ENCODE data around the gene CCDC142. TPM values are rescaled to one million over a fixed set of nuclear protein-coding genes. Genes with fewer than 3 reads are reported as not detected.

Gene CCDC142
- total and polyA plus RNA-seq, 9 of the 15 experiments (the other 6 are each of a cell fraction or from before 2014, with no cell fraction given) = 0.55 to 11.7 (median 7.2) TPM

GRCh38 chr2:74440378-74441169 lies 42.2 kb downstream of the CCDC142 start (continued):
- no peak for TF ChIP-seq DEAF1 (CRISPR knock-in tag; IDR thresholded peaks at IDR 0.05)
- peak; percentile 92 for TF ChIP-seq TFAP4 (CRISPR knock-in tag; IDR thresholded peaks at IDR 0.05; ENCODE audit: borderline replicate concordance)
- no peak for TF ChIP-seq ZC3H8 (IDR thresholded peaks at IDR 0.05)
- TF ChIP-seq ZNF224 (CRISPR knock-in tag; IDR thresholded peaks at IDR 0.05) = no peak
- TF ChIP-seq ZFX (CRISPR knock-in tag; IDR thresholded peaks at IDR 0.05) = peak; percentile 93
- no peak for TF ChIP-seq SRSF9 (IDR thresholded peaks at IDR 0.05; ENCODE audit: borderline replicate concordance, low read depth, low read length)
- no peak for TF ChIP-seq PRPF4 (IDR thresholded peaks at IDR 0.05; ENCODE audit: insufficient read depth, low read depth, low read length, poor library complexity, severe bottlenecking)
- TF ChIP-seq KAT2B (IDR thresholded peaks at IDR 0.05; ENCODE audit: low read depth, low read length) = no peak
- no peak for TF ChIP-seq ZNF263 (CRISPR knock-in tag; IDR thresholded peaks at IDR 0.05; ENCODE audit: borderline replicate concordance)
- no peak for TF ChIP-seq KLF6 (CRISPR knock-in tag; IDR thresholded peaks at IDR 0.05; ENCODE audit: borderline replicate concordance)
- TF ChIP-seq ZKSCAN3 (CRISPR knock-in tag; IDR thresholded peaks at IDR 0.05) = no peak
- no peak for TF ChIP-seq ZNF143 (CRISPR knock-in tag; IDR thresholded peaks at IDR 0.05)
- TF ChIP-seq KLF13 (tag; IDR thresholded peaks at IDR 0.05; ENCODE audit: borderline replicate concordance, low read depth) = no peak
- TF ChIP-seq HDAC3 (IDR thresholded peaks at IDR 0.05; ENCODE audit: borderline replicate concordance, partially characterized antibody) = no peak
- TF ChIP-seq RBM17 (IDR thresholded peaks at IDR 0.05; ENCODE audit: borderline replicate concordance, low read depth, low read length) = no peak
- peak; percentile 39 to 61 for TF ChIP-seq E2F6 (IDR thresholded peaks at IDR 0.05; ENCODE audit: borderline replicate concordance in 1 of 2, extremely low read depth in 1 of 2, insufficient read depth in 1 of 2, insufficient read length in 1 of 2, low read depth in 1 of 2, low read length in 1 of 2, poor library complexity in 1 of 2, severe bottlenecking in 1 of 2)
- no peak; the same call in 1 of the 2 replicates for TF ChIP-seq SMARCC2 (IDR thresholded peaks at IDR 0.05; ENCODE audit: low read depth)
- TF ChIP-seq RNF219 (CRISPR knock-in tag; IDR thresholded peaks at IDR 0.05) = no peak
- TF ChIP-seq ZEB2 (IDR thresholded peaks at IDR 0.05) = no peak
- TF ChIP-seq ZFP1 (CRISPR knock-in tag; IDR thresholded peaks at IDR 0.05) = no peak
- no peak for TF ChIP-seq ZNF232 (CRISPR knock-in tag; IDR thresholded peaks at IDR 0.05)

All from K562 (cell line).